Measurements from ENCODE around the gene TRMT10B.

The TRMT10B gene

GRCh38 chr9:37753489-37754190 is at the start of gene TRMT10B:
Gene TRMT10B (plus strand): TSS chr9:37753805. CDS start chr9:37761932, 8,127 bp downstream.
- DNase-seq (ENCODE audit: low read depth in 2 of 2) = peak; percentile 58 to 69

GRCh38 chr9:37705787-37706186 is 47.8 kb upstream of the TRMT10B start:
- no peak for DNase-seq (ENCODE audit: low read depth in 2 of 2)

- no peak for DNase-seq (ENCODE audit: low read depth in 2 of 2)
These were observed 47.3 kb upstream of the TRMT10B start for GRCh38 chr9:37706290-37706689.

GRCh38 chr9:37707748-37708147 is 45.9 kb upstream of the TRMT10B start:
- DNase-seq (ENCODE audit: low read depth in 2 of 2) = no peak

- DNase-seq (ENCODE audit: low read depth in 2 of 2) = no peak
These were observed 43.6 kb upstream of the TRMT10B start for GRCh38 chr9:37710046-37710445.

GRCh38 chr9:37715260-37715659 is 38.3 kb upstream of the TRMT10B start:
- no peak for DNase-seq (ENCODE audit: low read depth in 2 of 2)

GRCh38 chr9:37715991-37716505 is 37.6 kb upstream of the TRMT10B start:
- no peak for DNase-seq (ENCODE audit: low read depth in 2 of 2)

- DNase-seq (ENCODE audit: low read depth in 2 of 2) = no peak
These were observed 34.1 kb upstream of the TRMT10B start for GRCh38 chr9:37719526-37719925.

- DNase-seq (ENCODE audit: low read depth in 2 of 2) = no peak
These were observed 26.6 kb upstream of the TRMT10B start for GRCh38 chr9:37727013-37727412.

GRCh38 chr9:37729499-37729898 is 24.1 kb upstream of the TRMT10B start:
- no peak for DNase-seq (ENCODE audit: low read depth in 2 of 2)

- no peak for DNase-seq (ENCODE audit: low read depth in 2 of 2)
These were observed 23.3 kb upstream of the TRMT10B start for GRCh38 chr9:37730256-37730655.

GRCh38 chr9:37730839-37731238 is 22.8 kb upstream of the TRMT10B start:
- DNase-seq (ENCODE audit: low read depth in 2 of 2) = no peak

GRCh38 chr9:37732086-37732741 is 21.4 kb upstream of the TRMT10B start:
- DNase-seq (ENCODE audit: low read depth in 2 of 2) = no peak

- DNase-seq (ENCODE audit: low read depth in 2 of 2) = no peak
These were observed 20.7 kb upstream of the TRMT10B start for GRCh38 chr9:37732952-37733351.

GRCh38 chr9:37739222-37739621 is 14.4 kb upstream of the TRMT10B start:
- DNase-seq (ENCODE audit: low read depth in 2 of 2) = no peak

- no peak for DNase-seq (ENCODE audit: low read depth in 2 of 2)
These were observed 13.5 kb upstream of the TRMT10B start for GRCh38 chr9:37740128-37740527.

GRCh38 chr9:37740631-37741328 is 12.8 kb upstream of the TRMT10B start:
- DNase-seq (ENCODE audit: low read depth in 2 of 2) = no peak

GRCh38 chr9:37745970-37746369 is 7.6 kb upstream of the TRMT10B start:
- DNase-seq (ENCODE audit: low read depth in 2 of 2) = no peak

GRCh38 chr9:37746448-37747270 is 6.9 kb upstream of the TRMT10B start:
- no peak for DNase-seq (ENCODE audit: low read depth in 2 of 2)

GRCh38 chr9:37747271-37747753 is 6.3 kb upstream of the TRMT10B start:
- DNase-seq (ENCODE audit: low read depth in 2 of 2) = peak in 1 of 2 experiments; percentile 51

- no peak for DNase-seq (ENCODE audit: low read depth in 2 of 2)
These were observed 4.5 kb upstream of the TRMT10B start for GRCh38 chr9:37749129-37749528.

GRCh38 chr9:37751186-37751585 is 2.4 kb upstream of the TRMT10B start:
- DNase-seq (ENCODE audit: low read depth in 2 of 2) = no peak
